A549 (cell line): ENCODE data around the gene TEDC1. TPM values are rescaled to one million over a fixed set of nuclear protein-coding genes. Genes with fewer than 3 reads are reported as not detected.

Experiments
- ATAC-seq, 2 experiments: fragments of 200-7000 bp in 1 of 2; fragments of >200 bp in 1 of 2; cut with Nextera tagmentation in 1 of 2; cut with Tn5 transposase in 1 of 2; 3 replicates each; pipeline versions ENCODE4 v1.8.0 to v1.9.1; 2018 to 2020; ENCODE audit warnings: mild to moderate bottlenecking in 1 of 2, moderate library complexity in 1 of 2
- CTCF ChIA-PET: fragments of 300-600 bp; sonication (Branson Sonifier 250); formaldehyde crosslinking; extraction: SDS; loops from one replicate; lab custom pipeline; 2021; ENCODE audit warnings: antibody characterized with exemption, inconsistent platforms; lab: Yijun Ruan, JAX
- POLR2A ChIA-PET: fragments of 350-600 bp; formaldehyde crosslinking; extraction: SDS; loops from one replicate; lab custom pipeline; 2021; ENCODE audit warnings: antibody characterized with exemption, inconsistent platforms; lab: Yijun Ruan, JAX
- DNase-seq, 2 experiments: peaks; one replicate each; pipeline versions ENCODE4 v3.0.0 to v3.0.0-alpha.2; 2011 to 2016; ENCODE audit warnings: low read depth in 1 of 2, low spot score in 1 of 2
- FAIRE-seq: peaks from 2 replicates; lab custom pipeline; 2011; peaks lifted over from hg19 to GRCh38; lab: Jason Lieb, UNC
- H3K27ac ChIP-seq, 2 experiments: fragments of >200 bp; sonication (Bioruptor Twin); formaldehyde crosslinking; 3 replicates each; pipeline ENCODE4 v1.5.1; 2016 to 2017
- H3K4me1 ChIP-seq: fragments of >200 bp; sonication (Bioruptor Twin); formaldehyde crosslinking; 3 replicates; pipeline ENCODE4 v1.6.1; 2016
- H3K4me2 ChIP-seq: fragments of >200 bp; sonication (Bioruptor Twin); formaldehyde crosslinking; 3 replicates; pipeline ENCODE4 v1.6.1; 2016
- H3K4me3 ChIP-seq: fragments of >200 bp; sonication (Bioruptor Twin); formaldehyde crosslinking; 3 replicates; pipeline ENCODE4 v1.5.1; 2016
- H3K9me3 ChIP-seq: fragments of >200 bp; sonication (Bioruptor Twin); formaldehyde crosslinking; 3 replicates; pipeline ENCODE4 v1.6.1; 2016
- ATOH8 ChIP-seq: fragments of 250-450 bp; sonication (Bioruptor Pico); IDR thresholded peaks from 2 replicates; pipeline ENCODE4 v1.5.0; 2020; ENCODE audit warnings: low read depth, mild to moderate bottlenecking, moderate library complexity
- CTCF ChIP-seq: fragments of >200 bp; sonication (Bioruptor Twin); formaldehyde crosslinking; IDR thresholded peaks from 3 replicates; pipeline ENCODE4 v1.5.1; 2016
- EHF ChIP-seq: fragments of 250-450 bp; sonication (Bioruptor Pico); IDR thresholded peaks from 2 replicates; pipeline ENCODE4 v1.5.0; 2020; ENCODE audit warnings: mild to moderate bottlenecking
- ELK1 ChIP-seq: fragments of 150-350 bp; IDR thresholded peaks from 2 replicates; pipeline ENCODE4 v1.6.1; 2014; ENCODE audit warnings: low read depth, mild to moderate bottlenecking, low read length
- HEYL ChIP-seq: fragments of 250-450 bp; sonication (Bioruptor Pico); IDR thresholded peaks from 2 replicates; pipeline ENCODE4 v1.8.0; 2021; ENCODE audit warnings: mild to moderate bottlenecking, moderate library complexity
- HMGXB4 ChIP-seq: fragments of 250-450 bp; sonication (Bioruptor Pico); IDR thresholded peaks from 2 replicates; pipeline ENCODE4 v1.5.0; 2021; ENCODE audit warnings: mild to moderate bottlenecking, moderate library complexity, borderline replicate concordance
- MAFK ChIP-seq: fragments of 450-650 bp; IDR thresholded peaks from 2 replicates; pipeline ENCODE4 v1.6.1; 2014; ENCODE audit not compliant: partially characterized antibody
- NR3C1 ChIP-seq: fragments of >200 bp; sonication (Bioruptor Twin); formaldehyde crosslinking; IDR thresholded peaks from 3 replicates; pipeline ENCODE4 v1.6.1; 2017
- PHF8 ChIP-seq: fragments of 200-600 bp; sonication (generic); IDR thresholded peaks from 2 replicates; pipeline ENCODE4 v1.6.1; 2016; ENCODE audit warnings: low read depth, mild to moderate bottlenecking, antibody characterized with exemption, moderate library complexity, borderline replicate concordance
- POLR2AphosphoS2 ChIP-seq: conservative IDR thresholded peaks from 2 replicates; pipeline ENCODE4 v1.6.1; 2012; ENCODE audit warnings: low read length, improper control_type of control experiment, inconsistent platforms
- RARB ChIP-seq: fragments of 250-450 bp; sonication (Bioruptor Pico); IDR thresholded peaks from 2 replicates; pipeline ENCODE4 v1.8.0; 2021; ENCODE audit warnings: mild to moderate bottlenecking, moderate library complexity
- RCOR1 ChIP-seq: fragments of 150-350 bp; IDR thresholded peaks from 2 replicates; pipeline ENCODE4 v1.6.1; 2014; ENCODE audit warnings: antibody characterized with exemption, low read length, low read depth
- RFX5 ChIP-seq: fragments of 450-650 bp; IDR thresholded peaks from 2 replicates; pipeline ENCODE4 v1.7.1; 2014; ENCODE audit warnings: antibody characterized with exemption, mild to moderate bottlenecking, moderate library complexity
- ZNF302 ChIP-seq: fragments of 250-450 bp; sonication (Bioruptor Pico); IDR thresholded peaks from 2 replicates; pipeline ENCODE4 v1.9.0; 2021; ENCODE audit warnings: inconsistent platforms, mild to moderate bottlenecking, moderate library complexity
- WGBS: methylation state at CpG from one replicate; pipeline ENCODE4 v1.1.6; 2017; ENCODE audit errors: missing lambda C conversion rate; 5-methylcytosine and 5-hydroxymethylcytosine counted together
- polyA plus RNA-seq, 4 experiments: library from polyadenylated mRNA; depleted of rRNA in 3 of 4; stranded (reverse); fragments of >200 nt; fragmentation: RNase III in 1 of 4; extraction: RNeasy Plus Mini Kit Qiagen cat#74134 plus additional on column Dnase treatment in 1 of 4; gene quantifications; 2 replicates in 3 of 4; 3 replicates in 1 of 4; pipeline ENCODE4 v1.2.3, GENCODE V29; 2011 to 2017
- TF ChIP-seq, protein P1 (sequence below): IDR thresholded peaks from 2 replicates; pipeline ENCODE4 v1.6.1; 2012; ENCODE audit warnings: low read depth, borderline replicate concordance

The TEDC1 gene
- polyA plus RNA-seq, 2 of the 4 experiments (the other 2 are of a cell fraction) = 12.7 to 39.6 TPM

- POLR2A ChIA-PET = no interaction called here
- H3K9me3 ChIP-seq = no peaks in the 10 kb centered on the region
- no peak for FAIRE-seq
- TF ChIP-seq ATOH8 = no peak
- H3K4me2 ChIP-seq = no peak overlapping the region
- H3K4me3 ChIP-seq = no peak overlapping the region
- ATAC-seq = no peak
- 87% methylated on average over 8 of the region's 18 CpGs for whole genome bisulfite sequencing
- CTCF ChIA-PET = interaction anchor here (0.6 to 6.8 kb wide), 8 partner anchors 10 to 87 kb away, joined by 3 to 34 read pairs (median 6); no protein-coding TSS in a partner anchor
- no peak overlapping the region for H3K27ac ChIP-seq
- H3K4me1 ChIP-seq = no peaks in the 10 kb centered on the region
- DNase-seq = no peak
These were observed 33.0 kb upstream of the TEDC1 start for GRCh38 chr14:105458010-105458409.

GRCh38 chr14:105458571-105458970 lies 32.5 kb upstream of the TEDC1 start:
- no peaks in the 10 kb centered on the region for H3K4me1 ChIP-seq
- DNase-seq (no peak), ATAC-seq (no peak; a peak in 1 of 6 replicates), FAIRE-seq (no peak)
- H3K4me2 ChIP-seq = no peak overlapping the region
- H3K9me3 ChIP-seq = no peaks in the 10 kb centered on the region
- WGBS = 89% methylated on average over 13 of the region's 14 CpGs
- ChIA-PET POLR2A (no interaction called here), CTCF (interaction anchor here (1.5 to 6.8 kb wide), 3 partner anchors 13 to 87 kb away, joined by 4 to 34 read pairs (median 26); no protein-coding TSS in a partner anchor)
- no peak overlapping the region for H3K27ac ChIP-seq
- TF ChIP-seq POLR2AphosphoS2 (no peak), RCOR1 (no peak), ZNF302 (CRISPR knock-in tag) (no peak), PHF8 (no peak), HMGXB4 (CRISPR knock-in tag) (no peak), CTCF (no peak), ATOH8 (no peak), NR3C1 (no peak), EHF (CRISPR knock-in tag) (no peak), ELK1 (no peak), RFX5 (no peak), MAFK (no peak), RARB (no peak), HEYL (CRISPR knock-in tag) (no peak)
- TF ChIP-seq, protein P1, sequence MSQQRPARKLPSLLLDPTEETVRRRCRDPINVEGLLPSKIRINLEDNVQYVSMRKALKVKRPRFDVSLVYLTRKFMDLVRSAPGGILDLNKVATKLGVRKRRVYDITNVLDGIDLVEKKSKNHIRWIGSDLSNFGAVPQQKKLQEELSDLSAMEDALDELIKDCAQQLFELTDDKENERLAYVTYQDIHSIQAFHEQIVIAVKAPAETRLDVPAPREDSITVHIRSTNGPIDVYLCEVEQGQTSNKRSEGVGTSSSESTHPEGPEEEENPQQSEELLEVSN = no peak
- H3K4me3 ChIP-seq = no peak overlapping the region
